ENCODE results near the gene CDKN1C. TPM values are rescaled to one million over a fixed set of nuclear protein-coding genes. Genes with fewer than 3 reads are reported as not detected.
A peak's percentile ranks its signal among the peaks of the same experiment; 100 is the strongest.

The CDKN1C gene
- total RNA-seq, 1 experiment from 2014 or later = 15.4 TPM

GRCh38 chr11:2888266-2888968 lies 2.8 kb upstream of the CDKN1C start:
- H3K27ac ChIP-seq (ENCODE audit: insufficient read length, low read depth, low read length) = no peak overlapping the region
- H2BK20ac ChIP-seq (ENCODE audit: low read depth, low read length, poor library complexity, severe bottlenecking) = no peak overlapping the region
- no peak overlapping the region for H4K8ac ChIP-seq (replicated peaks; ENCODE audit: insufficient read length, low read depth, low read length)
- WGBS (ENCODE audit: extremely low coverage, insufficient read length, low lambda C conversion rate) = no CpG with 5 or more reads among the region's 25 CpGs
- no peak overlapping the region for H2BK12ac ChIP-seq (ENCODE audit: insufficient read length, low read depth, low read length)
- no peaks in the 10 kb centered on the region for H3K9me3 ChIP-seq (ENCODE audit: control insufficient read depth, low read depth, low read length)
- H3K18ac ChIP-seq (ENCODE audit: insufficient read length, low read depth, low read length) = no peak overlapping the region
- no peaks in the 10 kb centered on the region for H4K20me1 ChIP-seq (ENCODE audit: control insufficient read depth, insufficient read depth, insufficient read length)
- no peak overlapping the region for H3K9ac ChIP-seq (ENCODE audit: extremely low read depth, insufficient read length, low read length)
- H4K5ac ChIP-seq (ENCODE audit: insufficient read length, low read depth, low read length) = no peak overlapping the region
- no peak overlapping the region for H2AFZ ChIP-seq (ENCODE audit: low read length)
- H3K27me3 ChIP-seq (ENCODE audit: insufficient read depth, low read length) = no peaks in the 10 kb centered on the region; the same call in 1 of the 2 replicates
- H4K91ac ChIP-seq (ENCODE audit: insufficient read length, low read depth, low read length) = no peak overlapping the region
- H3K27ac Mint-ChIP-seq = no peak overlapping the region
- H2BK120ac ChIP-seq (ENCODE audit: low read depth, low read length, poor library complexity, severe bottlenecking) = no peak overlapping the region
- H3K4me2 ChIP-seq (ENCODE audit: insufficient read depth, insufficient read length, low read length) = no peak overlapping the region
- H3K27me3 Mint-ChIP-seq (ENCODE audit: low read depth) = peaks cover 52% of the 10 kb centered on the region
- H3K4me1 Mint-ChIP-seq = peaks cover 24 to 26% of the 10 kb centered on the region in 2 experiments
- DNase-seq = peak; percentile 90
- no peak overlapping the region for H3K4ac ChIP-seq (ENCODE audit: low read depth, low read length)
- H3K79me1 ChIP-seq (ENCODE audit: insufficient read depth, low read depth, low read length, poor library complexity, severe bottlenecking) = no peaks in the 10 kb centered on the region
- H3K4me3 Mint-ChIP-seq = no peak overlapping the region
- H3K23me2 ChIP-seq (ENCODE audit: insufficient read length, low read depth, low read length, poor library complexity, severe bottlenecking) = no peaks in the 10 kb centered on the region
- no peaks in the 10 kb centered on the region for H3K9me3 Mint-ChIP-seq
- H2BK15ac ChIP-seq (ENCODE audit: low read depth, low read length) = no peak overlapping the region
- H3K14ac ChIP-seq (ENCODE audit: insufficient read depth, low read length) = no peak overlapping the region
- no peak overlapping the region for H3K23ac ChIP-seq (ENCODE audit: insufficient read length, low read depth, low read length)
- peak; percentile 97 for TF ChIP-seq CTCF (conservative IDR thresholded peaks at IDR 0.05)
- H3K56ac ChIP-seq (ENCODE audit: insufficient read length, low read depth, low read length) = no peak overlapping the region
- H2BK5ac ChIP-seq (ENCODE audit: insufficient read length, low read length) = no peak overlapping the region
- no peaks in the 10 kb centered on the region for H3K4me1 ChIP-seq (ENCODE audit: insufficient read depth, low read length)
- no peak overlapping the region for H3T11ph ChIP-seq (ENCODE audit: low read length)
- H3K79me2 ChIP-seq (ENCODE audit: insufficient read depth, low read length) = no peaks in the 10 kb centered on the region
- no peaks in the 10 kb centered on the region; a peak in 1 of 7 replicates for H3K36me3 Mint-ChIP-seq (ENCODE audit: insufficient read depth in 1 of 3, low read depth in 3 of 3)
- no peak overlapping the region for H2AK5ac ChIP-seq (ENCODE audit: insufficient read length, low read length)
